Measurements from ENCODE around the gene PROZ.

DNA sequence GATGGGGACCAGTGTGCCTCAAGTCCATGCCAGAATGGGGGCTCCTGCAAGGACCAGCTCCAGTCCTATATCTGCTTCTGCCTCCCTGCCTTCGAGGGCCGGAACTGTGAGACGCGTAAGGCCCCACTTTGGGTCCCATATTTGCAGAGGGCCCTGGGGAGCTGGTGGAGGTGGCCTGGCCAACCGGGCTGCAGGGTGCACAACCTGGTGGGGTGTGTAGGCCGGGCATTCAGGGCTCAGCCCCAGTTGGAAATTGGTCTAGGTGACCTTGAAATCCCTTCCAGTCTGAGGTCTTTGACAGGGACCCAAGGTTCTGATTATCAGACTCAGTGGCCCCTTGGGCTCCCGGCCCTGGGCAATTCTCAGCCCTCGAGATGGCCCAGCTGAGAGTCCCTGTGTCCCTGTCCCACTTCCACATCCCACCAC lies 44.6 kb upstream of the PROZ start:
- TF ChIP-seq, protein P1, sequence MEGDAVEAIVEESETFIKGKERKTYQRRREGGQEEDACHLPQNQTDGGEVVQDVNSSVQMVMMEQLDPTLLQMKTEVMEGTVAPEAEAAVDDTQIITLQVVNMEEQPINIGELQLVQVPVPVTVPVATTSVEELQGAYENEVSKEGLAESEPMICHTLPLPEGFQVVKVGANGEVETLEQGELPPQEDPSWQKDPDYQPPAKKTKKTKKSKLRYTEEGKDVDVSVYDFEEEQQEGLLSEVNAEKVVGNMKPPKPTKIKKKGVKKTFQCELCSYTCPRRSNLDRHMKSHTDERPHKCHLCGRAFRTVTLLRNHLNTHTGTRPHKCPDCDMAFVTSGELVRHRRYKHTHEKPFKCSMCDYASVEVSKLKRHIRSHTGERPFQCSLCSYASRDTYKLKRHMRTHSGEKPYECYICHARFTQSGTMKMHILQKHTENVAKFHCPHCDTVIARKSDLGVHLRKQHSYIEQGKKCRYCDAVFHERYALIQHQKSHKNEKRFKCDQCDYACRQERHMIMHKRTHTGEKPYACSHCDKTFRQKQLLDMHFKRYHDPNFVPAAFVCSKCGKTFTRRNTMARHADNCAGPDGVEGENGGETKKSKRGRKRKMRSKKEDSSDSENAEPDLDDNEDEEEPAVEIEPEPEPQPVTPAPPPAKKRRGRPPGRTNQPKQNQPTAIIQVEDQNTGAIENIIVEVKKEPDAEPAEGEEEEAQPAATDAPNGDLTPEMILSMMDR (IDR thresholded peaks at IDR 0.05) = no peak
- no peak for TF ChIP-seq POLR2A (IDR thresholded peaks at IDR 0.05)
- TF ChIP-seq POLR2AphosphoS5 (IDR thresholded peaks at IDR 0.05) = no peak
- no peak for TF ChIP-seq EP300 (IDR thresholded peaks at IDR 0.05)

Measured in upper lobe of left lung (tissue), 4 donors.